BJ (cell line): ENCODE data around the gene C2orf78. TPM values are rescaled to one million over a fixed set of nuclear protein-coding genes. Genes with fewer than 3 reads are reported as not detected.

ENCODE experiments used
- CTCF ChIA-PET: fragments of 350-600 bp; formaldehyde crosslinking; extraction: SDS; loops from one replicate; lab custom pipeline; 2021; ENCODE audit warnings: antibody characterized with exemption, inconsistent platforms; lab: Yijun Ruan, JAX
- POLR2A ChIA-PET: fragments of 300-600 bp; sonication (Branson Sonifier 250); formaldehyde crosslinking; extraction: SDS; loops from one replicate; lab custom pipeline; 2021; ENCODE audit warnings: antibody characterized with exemption; lab: Charles Lee
- DNase-seq: peaks from one replicate; pipeline ENCODE4 v3.0.0-alpha.2; 2011; ENCODE audit warnings: low read depth
- H3K27me3 ChIP-seq: 2 replicates; pipeline ENCODE4 v1.6.0; 2011; ENCODE audit warnings: low read length; ENCODE audit not compliant: control insufficient read depth, insufficient read depth
- H3K36me3 ChIP-seq: 2 replicates; pipeline ENCODE4 v1.5.1; 2011; ENCODE audit warnings: low read length; ENCODE audit not compliant: control insufficient read depth, insufficient read depth
- H3K4me3 ChIP-seq: 2 replicates; pipeline ENCODE4 v1.5.1; 2011; ENCODE audit warnings: low read depth, mild to moderate bottlenecking, control low read depth, low read length
- polyA plus RNA-seq: library from polyadenylated mRNA; depleted of rRNA; stranded (reverse); fragments of >200 nt; gene quantifications from 2 replicates; pipeline ENCODE4 v1.2.3, GENCODE V29; 2011
- TF ChIP-seq, protein P1 (sequence below): IDR thresholded peaks from 2 replicates; pipeline ENCODE4 v1.5.1; 2011; ENCODE audit warnings: low read depth, mild to moderate bottlenecking, control low read depth, inconsistent platforms, low read length, moderate library complexity; ENCODE audit not compliant: insufficient read depth

Gene C2orf78
- polyA plus RNA-seq, 1 experiment: not detected

DNA sequence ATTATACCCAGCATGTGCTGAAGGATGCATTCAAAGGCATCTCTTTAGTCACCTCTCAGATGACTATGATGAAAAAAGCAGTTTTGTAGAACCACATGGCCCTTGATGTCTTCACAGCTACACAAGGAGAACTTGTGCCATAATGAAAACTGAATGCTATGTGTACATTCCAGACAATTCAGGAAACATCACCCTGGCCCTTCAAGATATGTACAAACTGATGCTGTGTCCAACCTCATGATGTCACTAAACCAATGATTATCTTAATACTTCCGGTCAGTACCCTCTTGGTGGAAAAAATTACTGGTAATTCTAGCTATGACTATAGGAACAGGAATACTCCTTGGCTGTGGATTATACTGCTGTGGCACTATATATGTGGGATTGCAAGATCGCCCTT lies 24.1 kb upstream of the C2orf78 start:
- DNase-seq: no peak
- ChIA-PET POLR2A (no interaction called here), CTCF (interaction anchor here (0.6 kb wide), 1 partner anchor 11 kb away, joined by 3 read pairs; no protein-coding TSS in a partner anchor)
- Histone ChIP-seq H3K4me3 (no peak overlapping the region), H3K27me3 (no peaks in the 10 kb centered on the region), H3K36me3 (peaks cover 15% of the 10 kb centered on the region)
- TF ChIP-seq, protein P1, sequence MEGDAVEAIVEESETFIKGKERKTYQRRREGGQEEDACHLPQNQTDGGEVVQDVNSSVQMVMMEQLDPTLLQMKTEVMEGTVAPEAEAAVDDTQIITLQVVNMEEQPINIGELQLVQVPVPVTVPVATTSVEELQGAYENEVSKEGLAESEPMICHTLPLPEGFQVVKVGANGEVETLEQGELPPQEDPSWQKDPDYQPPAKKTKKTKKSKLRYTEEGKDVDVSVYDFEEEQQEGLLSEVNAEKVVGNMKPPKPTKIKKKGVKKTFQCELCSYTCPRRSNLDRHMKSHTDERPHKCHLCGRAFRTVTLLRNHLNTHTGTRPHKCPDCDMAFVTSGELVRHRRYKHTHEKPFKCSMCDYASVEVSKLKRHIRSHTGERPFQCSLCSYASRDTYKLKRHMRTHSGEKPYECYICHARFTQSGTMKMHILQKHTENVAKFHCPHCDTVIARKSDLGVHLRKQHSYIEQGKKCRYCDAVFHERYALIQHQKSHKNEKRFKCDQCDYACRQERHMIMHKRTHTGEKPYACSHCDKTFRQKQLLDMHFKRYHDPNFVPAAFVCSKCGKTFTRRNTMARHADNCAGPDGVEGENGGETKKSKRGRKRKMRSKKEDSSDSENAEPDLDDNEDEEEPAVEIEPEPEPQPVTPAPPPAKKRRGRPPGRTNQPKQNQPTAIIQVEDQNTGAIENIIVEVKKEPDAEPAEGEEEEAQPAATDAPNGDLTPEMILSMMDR: no peak

GRCh38 chr2:73762571-73762970 lies 21.4 kb upstream of the C2orf78 start:
- DNase-seq: no peak
- no peaks in the 10 kb centered on the region for H3K27me3 ChIP-seq
- ChIA-PET CTCF (no interaction called here), POLR2A (no interaction called here)
- H3K36me3 ChIP-seq: peaks cover 16% of the 10 kb centered on the region
- TF ChIP-seq, protein P1: no peak
- H3K4me3 ChIP-seq: no peak overlapping the region

DNA sequence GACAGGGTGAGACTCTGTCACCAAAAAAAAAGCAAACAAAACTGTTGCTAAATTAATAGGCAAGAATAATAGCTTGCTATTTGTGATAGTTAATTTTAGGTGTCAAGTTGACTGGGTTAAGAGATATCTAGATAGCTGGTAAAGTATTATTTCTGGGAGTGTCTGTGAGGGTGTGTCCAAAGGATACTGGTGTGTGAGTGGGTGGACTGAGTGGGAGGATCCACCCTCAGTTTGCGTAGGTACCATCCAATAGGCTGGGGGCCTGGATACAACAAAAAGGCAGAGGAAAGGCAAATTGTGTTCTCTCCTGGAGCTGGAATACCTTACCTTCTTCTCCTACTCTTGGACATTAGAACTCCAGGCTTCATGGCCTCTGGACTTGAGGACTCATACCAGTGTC lies 19.0 kb upstream of the C2orf78 start:
- TF ChIP-seq, protein P1: no peak
- ChIA-PET POLR2A (no interaction called here), CTCF (no interaction called here)
- DNase-seq: no peak
- Histone ChIP-seq H3K27me3 (no peaks in the 10 kb centered on the region), H3K4me3 (no peak overlapping the region), H3K36me3 (peaks cover 10% of the 10 kb centered on the region)

DNA sequence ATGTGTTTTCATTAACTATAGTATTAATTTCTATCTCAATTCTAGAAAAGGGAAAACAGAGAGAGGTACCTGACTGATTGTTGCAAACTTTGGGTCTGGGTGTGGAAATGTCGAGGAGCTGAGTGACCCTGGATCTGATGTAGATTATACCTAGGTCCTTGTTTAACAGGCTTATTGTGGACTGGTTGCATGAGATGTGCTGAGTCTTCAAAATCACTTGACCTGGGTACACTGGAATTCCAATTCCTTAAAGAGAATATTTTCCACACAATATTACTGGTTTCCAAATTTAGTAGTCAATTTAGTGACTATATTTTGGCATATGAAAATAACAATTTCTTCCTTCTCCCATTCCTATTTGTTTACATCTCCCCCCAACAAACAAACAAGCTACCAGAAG lies 17.6 kb upstream of the C2orf78 start:
- no peak for DNase-seq
- POLR2A ChIA-PET: no interaction called here
- CTCF ChIA-PET: no interaction called here
- TF ChIP-seq, protein P1: no peak
- H3K36me3 ChIP-seq: peaks cover 8% of the 10 kb centered on the region
- H3K27me3 ChIP-seq: no peaks in the 10 kb centered on the region
- H3K4me3 ChIP-seq: no peak overlapping the region

DNA sequence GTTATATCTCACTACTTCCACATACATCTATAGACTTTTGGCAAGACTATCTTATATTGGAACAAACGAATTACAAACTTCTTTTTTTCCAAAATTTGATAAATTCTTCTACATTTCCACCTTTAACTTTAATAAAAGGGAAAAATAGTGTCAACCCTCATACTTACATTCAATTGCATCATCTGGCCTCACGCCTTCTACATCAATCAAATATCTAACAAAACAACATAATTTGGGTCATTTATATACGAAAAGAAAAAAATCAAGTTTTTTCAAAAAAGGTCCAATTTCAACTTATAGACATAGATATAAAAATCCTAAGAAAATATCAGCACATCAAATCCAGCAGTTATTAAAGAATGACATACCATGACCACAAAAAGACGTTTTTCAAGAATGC lies 17.0 kb upstream of the C2orf78 start:
- ChIA-PET CTCF (no interaction called here), POLR2A (no interaction called here)

More for the DNA sequence above, 17.0 kb upstream of the C2orf78 start:
- Histone ChIP-seq H3K36me3 (peaks cover 8% of the 10 kb centered on the region), H3K4me3 (no peak overlapping the region), H3K27me3 (no peaks in the 10 kb centered on the region)
- TF ChIP-seq, protein P1: no peak
- DNase-seq: no peak
